GM03348 (cell line): ENCODE results near the gene SUMF1.
"Not testable (repeated sequence)": the region's sequence is repeated elsewhere in the genome, so short reads cannot be mapped to it uniquely, and the experiment has no call there.

Source experiments
- DNase-seq: peaks from one replicate; pipeline ENCODE4 v3.0.0; 2012; ENCODE audit warnings: low spot score

The SUMF1 gene

GRCh38 chr3:4335840-4336562 is 131.1 kb downstream of the SUMF1 start:
- DNase-seq = no peak

GRCh38 chr3:4334548-4334947 is 132.5 kb downstream of the SUMF1 start:
- no peak for DNase-seq

- no peak for DNase-seq
Observed at GRCh38 chr3:4332991-4333390, 134.1 kb downstream of the SUMF1 start.

DNA sequence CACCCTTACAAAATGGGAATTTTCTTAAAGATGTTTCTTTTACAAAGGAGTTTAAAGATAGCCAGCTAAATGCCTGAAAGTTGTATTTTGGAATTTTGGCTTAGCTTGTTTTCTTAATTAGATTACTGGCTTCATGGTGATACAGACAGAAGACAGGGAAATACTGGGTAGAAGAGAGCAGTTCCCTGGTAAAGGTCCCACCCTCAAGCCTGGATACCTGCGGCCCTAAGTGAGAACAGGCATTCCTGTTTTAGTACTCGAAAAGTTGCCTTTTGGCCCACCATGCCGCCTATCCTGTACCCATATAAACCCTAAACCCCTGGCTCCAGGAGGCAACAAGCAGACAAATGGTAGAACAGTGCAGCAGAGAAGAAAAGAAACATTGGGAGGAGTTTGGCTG is 134.5 kb downstream of the SUMF1 start:
- DNase-seq = no peak

DNA sequence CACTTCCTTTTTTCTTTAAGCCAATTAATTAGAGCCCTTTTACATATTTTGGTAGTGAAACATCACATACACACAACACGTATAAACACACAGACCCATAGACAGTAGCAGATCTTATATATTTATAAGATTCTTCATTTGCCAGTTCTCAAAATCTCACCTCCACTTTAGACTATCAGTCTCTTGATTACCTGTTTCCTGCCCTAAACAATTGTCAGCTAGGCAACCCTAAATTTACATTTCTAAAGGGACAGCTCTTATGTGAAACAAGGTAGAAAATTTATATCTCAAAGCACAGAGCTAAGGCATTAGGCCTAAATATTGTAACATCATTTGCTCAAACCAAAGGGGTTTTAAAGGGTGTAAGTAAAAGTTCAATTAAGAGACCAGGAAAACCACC is 135.0 kb downstream of the SUMF1 start:
- DNase-seq = no peak

DNA sequence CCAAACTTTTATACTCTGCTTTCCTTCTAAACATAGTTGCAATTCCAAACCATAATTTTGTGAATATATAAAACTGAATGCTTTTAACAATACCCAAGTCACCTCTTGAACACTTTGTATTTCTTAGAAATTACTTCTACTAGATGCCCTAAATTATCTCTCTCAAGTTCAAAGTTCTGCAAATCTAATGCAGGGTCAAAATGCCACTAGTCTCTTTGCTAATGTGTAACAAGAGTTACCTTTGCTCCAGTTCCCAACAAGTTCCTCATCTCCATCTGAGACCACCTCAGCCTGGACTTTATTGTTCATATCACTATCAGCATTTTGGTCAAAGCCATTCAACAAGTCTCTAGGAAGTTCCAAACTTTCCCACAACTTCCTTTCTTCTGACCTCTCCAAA is 137.3 kb downstream of the SUMF1 start:
- DNase-seq = not testable (repeated sequence)

GRCh38 chr3:4326868-4327267 is 140.2 kb downstream of the SUMF1 start:
- DNase-seq = no peak

- no peak for DNase-seq
Observed at GRCh38 chr3:4323246-4324027, 143.6 kb downstream of the SUMF1 start.

DNA sequence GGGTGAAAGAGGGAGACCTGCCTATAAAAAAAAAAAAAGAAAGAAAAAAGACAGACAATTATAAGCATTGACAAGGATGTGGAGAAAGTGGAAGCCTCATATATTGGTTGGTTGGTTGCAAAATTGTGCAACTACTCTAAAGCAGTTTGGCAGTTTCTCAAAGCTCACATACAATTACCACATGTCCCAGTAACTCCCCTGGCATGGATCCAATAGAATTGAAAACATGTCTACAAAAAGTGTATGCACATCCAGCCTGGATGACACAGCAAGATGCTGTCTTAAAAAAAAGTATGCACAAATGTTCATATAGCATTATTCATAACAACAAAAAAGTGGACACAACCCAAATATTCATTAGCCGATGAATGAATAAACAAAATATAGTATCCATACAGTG is 144.4 kb downstream of the SUMF1 start:
- peak; percentile 38 for DNase-seq

- no peak for DNase-seq
Observed at GRCh38 chr3:4321732-4322131, 145.3 kb downstream of the SUMF1 start.

DNA sequence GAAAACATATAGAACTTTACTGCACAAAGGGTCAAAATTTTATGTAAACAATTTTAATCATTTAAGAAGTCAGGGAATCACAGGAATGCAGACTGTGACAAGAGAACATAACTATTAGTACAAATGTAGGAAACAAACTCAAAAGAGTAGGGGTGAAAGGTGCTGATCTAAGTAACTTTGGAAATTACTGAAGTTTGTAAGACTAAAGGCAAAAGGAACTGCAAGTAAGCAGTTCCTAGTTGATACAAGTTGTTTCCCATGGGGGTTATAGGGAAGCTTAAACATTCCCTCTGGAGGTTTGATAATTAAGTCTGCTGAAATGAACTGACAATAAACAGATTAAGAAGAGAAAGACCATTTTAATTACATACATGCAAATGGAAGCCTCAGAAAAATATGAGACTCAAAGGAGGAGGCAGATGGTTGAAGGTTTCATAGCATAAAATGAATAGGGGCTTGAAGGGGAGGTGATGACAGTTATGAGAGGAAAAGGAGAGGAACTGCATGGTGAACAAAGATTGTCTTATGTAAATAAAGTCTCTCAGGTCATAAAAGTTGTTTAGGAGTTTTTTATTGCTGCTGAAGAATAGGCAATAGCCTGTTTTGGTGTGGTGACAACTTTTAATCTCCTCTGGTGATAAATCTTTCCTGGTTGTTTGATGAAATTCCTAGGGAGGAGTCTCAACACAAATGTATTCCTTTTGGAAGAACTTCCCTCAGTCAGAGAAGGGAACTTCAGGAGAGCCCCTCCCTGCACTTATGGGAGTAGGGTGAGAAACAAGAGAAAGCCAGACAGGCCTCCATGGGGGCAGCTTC is 146.8 kb downstream of the SUMF1 start:
- DNase-seq = no peak

GRCh38 chr3:4314688-4315087 is 152.4 kb downstream of the SUMF1 start:
- DNase-seq = no peak

- no peak for DNase-seq
Observed at GRCh38 chr3:4313606-4314293, 153.3 kb downstream of the SUMF1 start.

GRCh38 chr3:4311496-4311895 is 155.6 kb downstream of the SUMF1 start:
- no peak for DNase-seq
